Stimulated activated CD8-positive, alpha-beta memory T cell treated with anti-CD3 and anti-CD28 coated beads, Interleukin-15, amount 100 ng/mL, for 4 hours (primary cell): ENCODE data around the gene DUSP2.

ENCODE experiments used
- DNase-seq, 2 donors: peaks; one replicate each; pipeline ENCODE4 v3.0.0-alpha.2; 2020; ENCODE audit warnings: low read depth in 2 of 2

Gene DUSP2

GRCh38 chr2:96102596-96103186 lies 42.5 kb downstream of the DUSP2 start:
- DNase-seq = no peak

- DNase-seq = no peak
Observed at GRCh38 chr2:96100893-96101304, 44.3 kb downstream of the DUSP2 start.

- DNase-seq = no peak
Observed at GRCh38 chr2:96099861-96100798, 45.1 kb downstream of the DUSP2 start.

GRCh38 chr2:96098900-96099590 lies 46.2 kb downstream of the DUSP2 start:
- DNase-seq = no peak

GRCh38 chr2:96097951-96098823 lies 47.1 kb downstream of the DUSP2 start:
- no peak for DNase-seq

- no peak for DNase-seq
Observed at GRCh38 chr2:96097441-96097840, 47.8 kb downstream of the DUSP2 start.

- no peak for DNase-seq
Observed at GRCh38 chr2:96095116-96095636, 50.1 kb downstream of the DUSP2 start.

GRCh38 chr2:96093528-96093927 lies 51.7 kb downstream of the DUSP2 start:
- DNase-seq = no peak
